GM15510 (cell line): Measurements from ENCODE around the gene ZNF124.

ENCODE experiments used
- POLR2A ChIP-seq: IDR thresholded peaks from 3 replicates; pipeline ENCODE4 v1.6.1; 2011; ENCODE audit warnings: borderline replicate concordance; ENCODE audit not compliant: insufficient read length; ENCODE audit errors: extremely low read depth

Gene ZNF124

DNA sequence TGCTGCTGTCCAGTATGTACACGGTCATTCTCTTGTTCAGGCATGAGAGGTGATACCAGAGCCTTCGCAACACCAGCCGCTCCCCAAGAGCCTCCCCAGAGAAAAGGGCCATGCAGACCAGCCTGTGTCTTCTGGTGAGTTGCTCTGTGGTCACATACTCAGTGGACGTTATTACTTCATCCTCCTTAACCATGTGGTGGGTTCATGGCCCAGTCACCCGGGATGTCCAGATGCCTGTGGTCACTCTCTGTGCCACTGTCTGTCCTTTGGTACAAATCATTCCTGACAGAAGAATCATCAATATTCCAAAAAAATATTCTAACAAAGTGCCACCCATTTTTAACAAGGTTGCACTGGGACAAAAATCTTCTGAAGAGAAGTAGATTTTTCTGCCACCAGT, 8.8 kb upstream of the ZNF124 start:
- TF ChIP-seq POLR2A = no peak

DNA sequence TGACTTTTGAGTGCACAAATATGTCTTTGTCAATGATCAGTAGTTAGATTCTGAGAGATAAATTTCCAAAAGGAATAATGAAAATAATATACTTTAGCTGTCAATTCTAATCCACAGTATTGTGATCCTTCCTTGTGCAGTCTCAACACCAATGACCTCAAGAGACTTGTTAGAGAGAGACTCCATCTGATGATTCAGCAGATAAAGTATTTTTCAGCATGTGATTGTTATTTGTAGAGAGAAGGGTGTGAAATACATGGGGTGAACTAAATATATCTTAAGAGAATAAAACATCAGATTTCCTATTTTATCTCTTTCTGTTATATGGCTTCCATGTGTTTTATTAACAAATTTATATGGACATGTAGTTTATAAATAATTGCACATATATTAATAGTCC, 5.9 kb upstream of the ZNF124 start:
- no peak for TF ChIP-seq POLR2A

DNA sequence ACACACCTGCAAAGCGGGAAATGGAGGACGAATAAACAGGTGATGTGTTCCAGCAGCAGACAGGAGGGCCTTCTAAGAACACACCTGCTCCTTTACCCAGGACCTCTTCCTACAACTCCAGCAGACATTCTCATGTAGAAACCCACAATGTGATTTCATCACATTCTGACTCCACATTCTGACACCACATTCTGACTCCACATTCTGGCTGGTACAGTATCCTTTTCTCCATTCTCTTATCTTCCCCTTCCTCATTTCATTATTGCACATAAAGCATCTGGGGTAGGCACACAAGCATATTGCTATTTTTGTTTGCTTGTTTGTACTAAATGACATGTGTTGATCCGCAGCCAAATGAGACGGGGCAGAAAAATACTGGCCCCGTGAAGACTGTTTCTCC, 3.6 kb upstream of the ZNF124 start:
- no peak for TF ChIP-seq POLR2A

DNA sequence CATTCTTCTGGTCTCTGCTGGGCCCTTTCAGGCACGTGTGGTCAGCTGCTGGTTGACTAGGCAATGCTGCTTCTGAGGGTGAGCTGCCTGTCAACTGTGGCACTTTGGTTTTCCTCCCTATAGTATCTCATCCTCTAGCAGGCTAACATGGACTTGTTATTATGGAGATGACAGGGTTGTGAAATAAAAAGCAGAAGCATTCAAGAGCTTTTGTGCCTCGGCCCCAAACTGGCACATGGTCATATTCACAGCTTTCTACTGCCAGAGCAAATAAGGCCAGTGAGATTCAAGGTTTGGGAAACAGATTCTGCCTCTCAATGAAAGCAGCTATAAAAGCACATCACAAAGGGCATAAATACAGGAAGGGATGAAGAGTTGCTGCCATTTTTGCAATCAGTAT, 1.6 kb upstream of the ZNF124 start:
- TF ChIP-seq POLR2A = no peak

DNA sequence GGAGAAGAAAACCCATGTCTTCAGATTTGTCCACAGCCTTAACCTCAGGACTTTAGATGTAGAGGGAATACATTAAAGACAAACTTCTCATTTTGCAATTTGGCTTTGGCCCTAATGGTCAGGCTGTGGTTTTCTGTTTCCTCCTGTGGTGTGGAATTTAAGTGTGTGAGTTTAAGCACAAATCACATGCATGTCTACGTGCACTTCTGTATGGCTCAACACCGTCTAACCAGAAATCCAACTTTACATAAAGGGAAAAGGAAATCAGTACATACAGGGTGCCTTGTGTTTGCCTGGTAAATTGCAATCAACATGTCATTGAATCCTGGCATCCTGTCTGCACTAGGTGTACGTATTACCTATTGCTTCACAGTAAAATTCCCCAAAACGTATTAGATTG, 1.2 kb upstream of the ZNF124 start:
- TF ChIP-seq POLR2A = no peak

DNA sequence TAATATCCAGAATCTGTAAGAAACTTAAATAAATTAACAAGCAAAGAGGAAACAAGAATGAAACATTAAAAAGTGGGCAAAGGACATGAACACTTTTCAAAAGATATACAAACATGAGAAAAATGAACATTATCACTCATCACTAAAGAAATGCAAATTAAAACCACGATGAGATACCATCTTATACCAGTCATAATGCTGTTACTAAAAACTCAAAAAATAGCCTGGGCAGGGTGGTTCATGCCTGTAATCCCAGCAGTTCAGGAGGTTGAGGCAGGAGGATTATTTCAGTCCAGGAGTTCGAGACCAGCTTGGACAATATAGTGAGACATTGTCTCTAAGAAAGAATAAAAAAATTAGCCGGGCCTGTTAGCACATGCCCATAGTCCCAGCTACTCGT, 6.1 kb downstream of the ZNF124 start:
- no peak for TF ChIP-seq POLR2A

DNA sequence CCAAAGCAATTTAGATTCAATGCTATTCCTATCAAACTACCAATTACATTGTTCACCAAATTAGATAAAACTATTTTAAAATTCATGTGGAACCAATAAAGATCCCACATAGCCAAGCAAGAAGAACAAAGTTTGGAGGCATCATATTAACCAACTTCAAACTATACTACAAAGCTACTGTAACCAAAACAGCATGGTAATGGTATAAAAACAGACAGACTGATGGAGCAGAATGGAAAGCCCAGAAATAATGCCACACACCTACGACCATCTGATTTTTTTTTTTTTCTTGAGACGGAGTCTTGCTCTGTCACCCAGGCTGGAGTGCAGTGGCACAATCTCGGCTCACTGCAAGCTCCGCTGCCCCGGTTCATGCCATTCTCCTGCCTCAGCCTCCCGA, 7.1 kb downstream of the ZNF124 start:
- no peak for TF ChIP-seq POLR2A

DNA sequence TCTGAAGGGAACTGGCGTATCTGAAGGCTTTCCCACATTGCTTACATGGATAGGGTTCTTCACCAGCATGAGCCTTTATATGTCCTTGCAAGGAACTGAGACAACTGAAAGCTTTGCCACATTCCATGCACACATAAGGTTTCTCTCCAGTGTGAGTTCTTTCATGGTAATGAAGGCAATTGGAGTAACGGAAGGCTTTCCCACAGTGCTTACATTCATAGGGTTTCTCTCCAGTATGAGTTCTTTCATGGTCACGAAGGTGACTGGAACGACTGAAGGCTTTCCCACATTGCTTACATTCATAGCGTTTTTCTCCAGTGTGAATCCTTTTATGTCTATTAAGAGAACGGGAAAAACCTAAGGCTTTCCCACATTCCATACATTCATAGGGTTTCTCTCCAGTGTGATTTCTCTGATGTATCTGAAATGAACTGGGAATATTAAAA, 15.0 kb downstream of the ZNF124 start:
- no peak for TF ChIP-seq POLR2A

DNA sequence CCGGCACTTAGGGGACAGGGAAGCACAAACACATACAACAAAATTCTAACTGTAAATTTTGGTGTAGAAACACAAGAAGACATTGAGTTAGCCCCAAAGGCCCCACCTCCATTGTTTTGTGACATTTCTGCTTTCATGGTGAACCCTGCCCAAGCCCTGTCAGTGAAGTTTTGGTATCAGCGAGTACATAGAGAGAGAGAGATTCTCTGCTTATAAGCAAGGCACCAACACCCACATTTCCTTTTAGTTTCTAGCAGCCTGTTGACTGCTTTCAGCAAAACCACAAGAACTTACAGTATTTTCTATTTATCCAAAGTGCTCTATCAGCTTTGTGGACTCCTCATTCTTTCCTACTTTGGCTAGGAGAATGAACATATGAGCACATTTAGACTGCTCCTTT, 24.0 kb downstream of the ZNF124 start:
- no peak for TF ChIP-seq POLR2A

DNA sequence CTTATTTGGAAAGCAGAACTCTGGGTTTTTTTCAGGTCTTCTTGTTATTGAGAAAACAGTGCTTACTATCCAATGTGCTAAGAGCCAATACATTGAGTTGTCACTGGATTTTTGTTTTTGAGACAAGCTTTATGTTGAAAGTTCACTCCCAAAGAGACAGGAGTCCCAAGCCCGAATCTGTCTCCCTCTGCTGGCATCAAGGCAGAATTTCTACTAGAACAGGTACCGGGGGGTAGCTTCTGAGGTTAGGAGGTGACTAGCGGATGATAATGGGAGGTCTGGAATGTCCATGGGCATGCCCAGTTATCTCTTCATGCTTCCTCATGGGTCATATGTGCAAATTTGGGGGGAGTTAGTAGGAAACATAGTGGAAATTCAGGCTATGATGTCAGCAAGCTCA, 25.1 kb downstream of the ZNF124 start:
- no peak for TF ChIP-seq POLR2A

DNA sequence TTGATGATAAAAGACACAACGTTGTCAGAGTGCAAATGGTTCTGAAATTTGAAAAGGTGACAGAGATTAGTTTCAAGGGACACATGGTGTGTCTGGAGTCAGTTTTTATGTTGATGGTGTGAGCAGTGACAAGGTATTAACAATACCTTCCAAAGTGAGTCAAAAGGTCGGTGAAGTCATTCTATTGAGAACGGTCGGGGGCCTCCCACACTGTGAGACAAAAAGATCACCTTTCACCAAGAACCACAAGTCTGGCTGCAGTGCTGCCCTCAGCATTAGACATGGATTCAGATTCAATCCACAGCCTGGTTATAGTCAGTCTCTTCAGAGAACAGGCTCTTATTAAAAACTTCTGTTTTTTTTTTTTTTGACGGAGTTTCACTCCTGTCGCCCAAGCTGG, 26.5 kb downstream of the ZNF124 start:
- TF ChIP-seq POLR2A = no peak

DNA sequence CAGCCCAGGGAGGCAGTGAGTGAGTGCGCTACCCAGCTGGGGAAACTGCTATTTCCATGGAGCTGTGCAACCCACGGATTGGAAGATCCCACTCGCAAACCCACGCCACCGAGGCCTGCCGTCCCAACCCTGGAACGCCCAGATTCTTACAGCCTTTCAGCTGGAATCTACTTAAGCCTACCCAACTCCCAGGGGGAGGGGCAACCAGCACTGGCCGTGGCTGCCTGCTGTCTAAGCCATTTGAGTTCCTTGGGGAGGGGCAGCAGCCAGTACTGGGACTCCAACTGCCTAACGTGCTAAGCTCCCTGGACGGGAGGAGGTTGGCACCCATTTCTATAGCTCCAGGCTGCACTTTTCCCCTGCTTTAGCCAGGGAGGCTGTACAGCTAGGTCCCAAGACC, 40.6 kb downstream of the ZNF124 start:
- no peak for TF ChIP-seq POLR2A

DNA sequence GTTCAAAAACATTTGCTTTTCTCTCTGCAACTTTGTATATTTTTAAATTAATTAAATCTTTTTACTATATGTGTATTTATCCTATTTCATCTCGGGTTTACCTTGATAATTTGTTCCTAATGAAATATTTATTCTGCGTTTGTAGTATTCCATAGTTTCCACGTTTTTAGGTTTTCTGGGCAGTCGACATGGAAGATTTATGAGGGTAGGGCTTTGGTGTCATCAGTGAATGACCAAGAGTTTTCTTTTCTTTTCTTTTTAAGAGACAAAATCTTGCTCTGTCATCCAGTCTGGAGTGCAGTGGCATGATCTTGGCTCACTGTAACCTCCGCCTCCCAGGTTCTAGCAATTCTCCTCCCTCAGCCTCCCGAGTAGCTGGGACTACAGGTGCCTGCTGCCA, 50.4 kb downstream of the ZNF124 start:
- no peak for TF ChIP-seq POLR2A

DNA sequence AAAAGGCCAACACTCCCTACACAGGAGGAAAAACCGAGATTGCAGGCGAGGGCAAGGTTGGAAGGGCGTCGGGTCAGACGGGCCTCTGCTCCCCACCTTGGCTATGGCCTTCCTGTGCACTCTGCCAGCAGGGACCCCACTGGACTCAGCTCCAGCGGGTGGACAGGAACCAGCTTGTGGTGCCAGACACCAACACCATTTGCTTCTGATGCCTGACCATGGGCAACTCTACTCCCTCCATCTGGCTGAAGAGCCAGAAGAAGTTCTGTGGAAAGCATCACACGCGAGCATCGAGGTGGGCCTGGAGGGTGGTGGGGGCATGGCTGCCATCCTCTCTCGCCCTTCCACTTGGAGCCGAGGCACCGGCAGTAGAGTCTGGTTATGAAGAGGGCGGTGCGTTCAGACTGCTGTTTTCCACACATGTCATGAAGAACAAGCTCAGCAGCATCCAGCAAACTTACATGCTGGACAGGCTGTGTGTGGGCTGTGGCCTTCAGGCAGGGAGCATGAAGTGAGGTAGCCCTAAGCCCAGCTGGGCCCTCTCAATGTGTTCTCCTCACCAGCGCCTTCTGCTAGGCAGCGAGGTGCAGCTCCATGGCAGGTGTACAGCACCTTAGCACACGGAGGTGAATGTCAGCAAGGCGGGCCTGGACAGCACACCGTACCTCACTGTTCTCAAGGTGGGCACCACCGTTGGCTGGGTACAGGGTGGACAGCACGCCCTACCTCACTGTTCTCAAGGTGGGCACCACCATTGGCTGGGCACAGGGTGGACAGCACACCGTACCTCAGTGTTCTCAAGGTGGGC, 52.0 kb downstream of the ZNF124 start:
- TF ChIP-seq POLR2A = no peak

DNA sequence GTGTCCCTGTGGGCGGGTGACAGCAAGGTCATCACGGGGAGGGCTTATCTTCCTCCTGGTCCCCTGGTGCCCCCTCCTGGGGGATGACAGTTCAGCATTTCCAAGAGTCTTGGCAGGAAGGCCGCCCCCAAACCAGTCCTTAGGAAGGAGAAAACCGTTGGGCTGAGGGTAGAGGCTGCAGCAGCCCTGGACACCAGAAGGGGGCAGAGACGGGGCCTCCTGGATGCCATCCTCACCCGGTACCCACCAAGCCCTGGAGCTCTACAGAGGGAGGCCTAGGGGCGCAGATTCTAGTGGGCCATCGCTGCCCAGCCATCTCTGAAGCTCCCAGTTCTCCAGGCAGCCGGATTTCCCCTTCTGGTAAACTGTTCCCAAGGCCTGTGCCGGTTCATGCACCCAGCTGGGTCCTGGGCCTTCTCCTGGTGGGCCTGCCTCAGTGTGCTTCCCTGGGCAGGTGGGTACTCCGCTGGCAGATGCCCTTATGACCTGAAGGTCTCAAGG, 52.8 kb downstream of the ZNF124 start:
- no peak for TF ChIP-seq POLR2A

DNA sequence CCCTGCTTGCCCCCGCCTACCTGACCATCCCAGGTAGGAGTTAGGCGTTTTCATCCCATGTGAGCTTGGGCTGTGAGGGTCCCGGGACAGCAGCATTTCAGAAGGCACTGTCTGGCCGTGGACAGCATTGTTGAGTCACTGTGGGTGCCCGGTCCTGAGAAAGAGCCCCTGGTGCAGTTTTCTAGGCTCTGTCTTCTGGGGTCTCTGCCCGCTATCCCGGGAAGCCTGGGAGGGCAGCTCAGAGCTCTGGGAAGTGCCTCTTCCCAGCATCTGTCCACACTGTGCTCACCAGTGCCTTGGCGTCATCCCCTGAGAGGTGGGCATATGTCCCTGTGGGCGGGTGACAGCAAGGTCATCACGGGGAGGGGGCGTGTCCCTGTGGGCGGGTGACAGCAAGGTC, 56.3 kb downstream of the ZNF124 start:
- no peak for TF ChIP-seq POLR2A
